Suprapubic skin (tissue), 4 donors: ENCODE results near the gene GRIN1.

ENCODE experiments used
- CTCF ChIP-seq, 2 donors: fragments of 200-600 bp in 1 of 2; fragments of 450-650 bp in 1 of 2; sonication (generic) in 1 of 2; IDR thresholded peaks; one replicate each; pipeline ENCODE4 v1.5.1; 2016 to 2019; ENCODE audit warnings: antibody characterized with exemption in 2 of 2, mild to moderate bottlenecking in 1 of 2, moderate library complexity in 1 of 2
- EP300 ChIP-seq: sonication (generic); formaldehyde crosslinking; IDR thresholded peaks from one replicate; pipeline ENCODE4 v1.6.1; 2017; ENCODE audit warnings: antibody characterized with exemption
- POLR2A ChIP-seq, 2 donors: fragments of 450-650 bp; IDR thresholded peaks; one replicate each; pipeline ENCODE4 v1.6.1; 2017; ENCODE audit warnings: antibody characterized with exemption in 2 of 2, mild to moderate bottlenecking in 2 of 2, moderate library complexity in 2 of 2
- POLR2AphosphoS5 ChIP-seq, 3 donors: sonication (generic); formaldehyde crosslinking; IDR thresholded peaks; one replicate each; pipeline ENCODE4 v1.6.1; 2017; ENCODE audit warnings: antibody characterized with exemption in 3 of 3

- no peak for TF ChIP-seq POLR2AphosphoS5 (IDR thresholded peaks at IDR 0.05)
- no peak for TF ChIP-seq CTCF (IDR thresholded peaks at IDR 0.05)
- TF ChIP-seq POLR2A (IDR thresholded peaks at IDR 0.05), result no peak
- TF ChIP-seq EP300, result no peak
Measured at GRCh38 chr9:137168573-137168903, 29.6 kb downstream of the GRIN1 start.
